Hepatocyte (in vitro differentiated cells): ENCODE results near the gene TMCC1.

Source experiments
- CTCF ChIP-seq: fragments of 200-600 bp; sonication (generic); IDR thresholded peaks from 2 replicates; pipeline ENCODE4 v1.5.1; 2016; ENCODE audit warnings: antibody characterized with exemption, mild to moderate bottlenecking; ENCODE audit not compliant: poor library complexity
- EZH2 ChIP-seq: fragments of 200-600 bp; sonication (generic); IDR thresholded peaks from 2 replicates; pipeline ENCODE4 v1.6.1; 2016; ENCODE audit warnings: antibody characterized with exemption, mild to moderate bottlenecking, borderline replicate concordance
- EZH2phosphoT487 ChIP-seq: fragments of 200-600 bp; sonication (generic); IDR thresholded peaks from one replicate; pipeline ENCODE4 v1.6.1; 2018; ENCODE audit warnings: antibody characterized with exemption, mild to moderate bottlenecking, low read depth, moderate library complexity; ENCODE audit not compliant: unreplicated experiment, severe bottlenecking

DNA sequence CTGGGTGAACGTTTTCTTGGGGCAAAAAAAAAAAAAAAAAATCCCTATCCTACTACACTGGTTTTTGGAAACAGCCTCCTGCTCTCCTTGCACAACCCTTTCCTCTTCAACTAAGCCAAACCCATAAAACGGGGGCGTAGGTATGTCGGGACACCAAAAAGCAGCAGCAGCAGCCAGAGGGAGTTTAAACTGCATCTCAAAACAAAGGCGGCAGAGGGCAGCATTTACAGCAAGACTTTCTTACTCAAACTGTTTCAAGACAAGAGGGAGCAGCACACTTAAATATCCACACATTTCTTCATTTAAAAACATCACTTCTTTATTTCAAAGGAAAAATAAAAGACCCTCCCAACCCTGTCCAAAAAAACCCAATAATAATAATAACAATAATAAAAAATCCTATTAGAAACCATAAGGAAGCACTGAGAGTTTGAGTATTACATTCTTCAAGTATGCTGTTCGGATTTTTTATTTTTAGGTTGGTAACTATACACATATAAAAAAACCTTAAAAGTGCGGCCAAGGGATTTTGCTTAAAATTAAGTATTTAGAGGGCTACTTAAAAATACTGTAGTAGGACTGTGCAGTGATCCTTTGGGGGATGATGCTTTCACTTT lies 243.1 kb downstream of the TMCC1 start:
- peak; percentile 80 for TF ChIP-seq CTCF
- TF ChIP-seq EZH2: no peak
- TF ChIP-seq EZH2phosphoT487: no peak
